Embryonic facial prominence (tissue), 1 donor: ENCODE measurements around the gene PSMD11.
A peak's percentile ranks its signal among the peaks of the same experiment; 100 is the strongest.
"Not testable (repeated sequence)": the region's sequence is repeated elsewhere in the genome, so short reads cannot be mapped to it uniquely, and the experiment has no call there.

Experiments
- DNase-seq: peaks from one replicate; pipeline ENCODE4 v3.0.0-alpha.2; 2016; ENCODE audit errors: extremely low spot score

PSMD11 gene

GRCh38 chr17:32444301-32445073 is at the start of gene PSMD11:
PSMD11 (plus strand) TSS chr17:32444510; CDS start chr17:32444524, 14 bp downstream.
- DNase-seq: peak; percentile 92

- no peak for DNase-seq
Observed at GRCh38 chr17:32396343-32396742, 48.0 kb upstream of the PSMD11 start.

DNA sequence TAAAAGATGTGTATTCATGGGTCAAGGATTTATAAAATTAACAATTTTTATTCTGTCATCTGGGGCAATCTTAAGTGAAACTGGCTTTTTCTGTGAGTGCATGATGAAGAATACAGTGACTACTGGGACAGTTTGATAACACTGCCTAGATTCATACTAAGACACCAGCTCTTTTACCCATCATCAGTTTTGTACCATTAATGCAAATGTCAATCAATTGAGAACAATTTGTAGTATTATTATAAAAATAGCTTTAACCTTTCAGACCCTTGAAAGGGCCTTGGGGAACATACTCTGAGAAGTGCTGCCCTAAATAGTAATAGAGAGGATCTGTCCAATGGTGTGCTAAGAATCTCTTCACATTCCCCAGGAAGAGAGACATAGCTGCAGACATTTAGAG is 45.4 kb upstream of the PSMD11 start:
- DNase-seq: no peak

- DNase-seq: not testable (repeated sequence)
Observed at GRCh38 chr17:32410085-32410484, 34.2 kb upstream of the PSMD11 start.

DNA sequence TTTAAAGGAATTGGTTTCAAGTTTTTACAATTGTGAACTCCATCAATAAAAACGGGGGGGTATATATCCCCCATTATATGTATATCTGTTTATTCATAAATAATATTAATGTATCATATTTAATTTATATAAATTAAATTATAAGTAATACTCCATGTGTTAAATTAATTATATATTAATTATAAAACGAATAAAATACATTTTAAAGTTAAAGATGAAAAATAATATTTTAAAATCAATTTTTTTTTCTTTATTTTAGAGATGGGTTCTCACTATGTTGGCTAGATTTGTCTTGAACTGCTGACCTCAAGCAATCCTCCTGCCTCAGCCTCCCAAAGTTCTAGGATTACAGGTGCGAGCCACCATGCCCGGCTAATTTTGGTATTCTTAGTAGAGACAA is 17.4 kb upstream of the PSMD11 start:
- DNase-seq: no peak

DNA sequence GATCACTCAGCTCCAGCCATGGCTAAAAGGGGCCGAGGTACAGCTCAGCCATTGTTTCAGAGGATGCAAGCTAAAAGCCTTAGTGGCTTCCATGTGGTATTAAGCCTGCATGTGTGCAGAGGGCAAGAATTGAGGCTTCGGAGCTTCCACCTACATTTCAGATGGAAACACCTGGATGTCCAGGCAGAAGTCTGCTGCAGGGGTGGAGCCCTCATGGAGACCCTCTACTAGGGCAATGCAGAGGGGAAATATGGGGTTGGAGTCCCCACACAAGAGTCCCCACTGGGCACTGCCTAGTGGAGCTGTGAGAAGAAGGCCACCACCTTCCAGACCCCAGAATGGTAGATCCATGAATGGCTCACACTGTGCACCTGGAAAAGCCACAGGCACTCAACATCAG is 14.7 kb upstream of the PSMD11 start:
- DNase-seq: no peak

DNA sequence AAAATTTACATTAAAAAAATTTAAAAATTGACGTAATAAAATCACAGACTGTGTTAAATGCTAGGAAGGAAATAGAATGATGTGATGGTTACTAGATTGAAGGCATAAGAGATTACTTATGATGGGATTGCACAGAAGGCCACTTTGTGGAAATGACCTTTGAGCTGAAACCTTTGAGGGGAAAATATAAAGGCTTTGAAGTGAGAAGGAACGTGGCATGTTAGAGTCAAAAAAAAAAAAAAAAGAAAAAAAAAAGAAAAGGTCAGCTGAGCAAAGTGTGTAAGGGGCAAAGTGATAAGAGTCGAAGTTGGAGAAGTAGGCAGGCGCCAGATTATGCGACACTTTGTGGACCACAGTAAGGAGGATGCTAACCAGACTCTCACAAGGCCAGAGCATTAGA is 3.6 kb upstream of the PSMD11 start:
- DNase-seq: no peak

GRCh38 chr17:32441886-32442285 is 2.4 kb upstream of the PSMD11 start:
- no peak for DNase-seq

DNA sequence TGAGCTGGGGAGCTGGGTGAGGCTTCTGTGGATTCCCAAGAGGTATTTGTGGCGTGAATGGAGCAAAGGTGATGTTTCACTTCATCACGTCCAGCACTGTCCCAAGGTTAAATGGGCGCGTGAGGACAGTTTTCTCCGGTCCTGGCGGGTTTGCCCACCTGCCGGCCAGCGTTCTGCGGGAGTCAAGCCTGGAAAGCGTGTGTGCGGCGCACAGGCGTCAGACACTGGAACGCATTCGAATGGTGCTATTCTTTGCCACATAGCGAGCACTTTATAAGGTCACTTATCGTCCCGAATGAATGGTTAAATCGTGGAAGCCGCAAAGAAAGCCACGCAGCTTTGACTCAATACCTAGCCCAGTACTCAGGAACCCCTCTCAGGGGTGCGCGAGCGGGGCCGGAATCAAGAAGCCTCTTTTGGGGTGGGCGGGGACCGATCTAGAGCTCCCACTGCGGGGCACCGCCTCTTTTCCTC is 446 bp upstream of the PSMD11 start:
- DNase-seq: no peak

DNA sequence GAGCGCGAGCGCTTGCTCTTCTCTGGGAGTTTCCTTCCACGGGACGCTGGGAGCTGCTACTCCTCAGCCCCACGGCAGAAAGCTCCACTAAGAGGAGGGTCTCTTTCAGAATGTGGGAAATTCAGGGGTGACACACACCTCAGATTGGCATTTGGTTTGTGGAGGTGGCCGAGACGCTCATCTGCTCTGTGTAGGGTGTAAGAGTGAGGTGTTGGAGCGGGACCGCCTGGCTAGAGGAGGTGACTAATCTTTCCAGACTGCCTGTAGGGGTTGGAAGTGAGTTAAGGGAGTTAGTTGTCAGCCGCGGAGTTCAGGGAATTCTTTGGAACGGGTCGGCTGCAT is 735 bp downstream of the PSMD11 start:
- DNase-seq: no peak

GRCh38 chr17:32445497-32445896 is 1.2 kb downstream of the PSMD11 start:
- no peak for DNase-seq

DNA sequence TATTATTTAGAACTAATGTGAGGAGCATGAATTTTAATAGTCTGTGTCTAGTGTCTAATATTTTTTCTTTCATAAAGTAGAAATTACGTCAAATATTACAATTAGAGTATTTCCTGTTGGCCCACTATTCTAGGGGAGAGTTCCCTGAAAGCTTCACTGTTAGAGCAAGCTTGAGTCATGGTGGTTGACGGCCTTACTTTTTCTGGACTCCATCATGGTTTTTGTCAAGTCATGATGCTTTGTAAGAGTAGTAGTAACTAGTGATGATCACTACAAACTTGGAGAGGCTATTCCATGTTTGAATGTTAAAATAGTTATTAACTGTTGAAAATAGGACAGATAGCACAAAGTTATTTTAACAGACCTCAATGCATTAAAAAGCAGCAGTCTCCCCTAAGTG is 1.7 kb downstream of the PSMD11 start:
- no peak for DNase-seq

- DNase-seq: no peak
Observed at GRCh38 chr17:32446949-32447348, 2.6 kb downstream of the PSMD11 start.

GRCh38 chr17:32449963-32450362 is 5.7 kb downstream of the PSMD11 start:
- no peak for DNase-seq

DNA sequence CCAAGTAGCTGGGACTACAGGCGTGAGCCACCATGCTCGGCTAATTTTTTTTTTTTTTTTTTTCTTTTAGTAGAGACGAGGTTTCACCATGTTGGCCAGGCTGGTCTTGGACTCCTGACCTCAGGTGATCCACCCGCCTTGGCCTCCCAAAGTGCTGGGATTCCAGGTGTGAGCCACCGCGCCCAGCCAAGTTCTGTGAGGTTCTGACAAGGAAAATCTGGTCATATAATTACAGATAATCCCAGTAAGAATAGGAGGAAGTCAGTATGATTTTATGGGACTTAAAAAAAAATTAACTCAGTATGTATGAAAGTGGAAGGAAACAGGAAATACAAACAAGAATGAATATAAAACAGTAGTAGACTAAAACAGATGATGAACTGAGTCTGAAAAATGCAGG is 6.1 kb downstream of the PSMD11 start:
- not testable (repeated sequence) for DNase-seq

DNA sequence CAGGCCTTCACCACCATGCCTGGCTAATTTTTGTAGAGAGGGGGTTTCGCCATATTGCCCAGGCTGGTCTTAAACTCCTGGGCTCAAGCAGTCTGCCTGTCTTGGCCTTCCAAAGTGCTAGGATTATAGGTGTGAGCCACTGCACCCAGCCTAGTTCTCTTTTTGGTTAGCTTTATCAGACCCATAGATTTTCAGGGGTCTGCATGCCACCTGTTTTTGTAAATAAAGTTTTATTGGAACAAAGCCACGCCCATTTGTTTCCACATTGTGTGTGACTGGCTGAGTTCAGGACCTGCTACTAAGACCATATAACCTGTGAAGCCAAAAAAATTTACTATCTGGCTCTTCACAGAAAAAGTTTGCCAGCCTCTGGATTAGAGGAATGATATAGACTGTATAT is 7.6 kb downstream of the PSMD11 start:
- DNase-seq: no peak

DNA sequence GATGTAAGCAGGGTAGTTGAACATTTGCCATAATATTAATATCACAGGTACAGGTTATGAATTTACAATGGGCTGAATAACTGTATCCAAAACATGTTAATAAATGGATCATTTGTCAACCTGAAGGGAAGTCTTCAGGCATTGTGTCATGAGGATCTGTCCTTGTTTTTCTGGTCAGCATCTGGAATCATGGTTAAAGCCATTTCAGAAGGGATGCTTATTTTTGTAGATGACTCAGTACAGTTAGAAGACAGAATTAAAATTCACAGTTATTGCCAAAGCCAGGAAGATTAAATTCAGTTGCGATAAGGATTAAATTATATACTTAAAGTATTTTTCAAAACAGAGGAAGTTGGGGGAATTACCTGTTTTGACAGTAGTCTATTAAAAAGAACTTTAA is 8.0 kb downstream of the PSMD11 start:
- no peak for DNase-seq

DNA sequence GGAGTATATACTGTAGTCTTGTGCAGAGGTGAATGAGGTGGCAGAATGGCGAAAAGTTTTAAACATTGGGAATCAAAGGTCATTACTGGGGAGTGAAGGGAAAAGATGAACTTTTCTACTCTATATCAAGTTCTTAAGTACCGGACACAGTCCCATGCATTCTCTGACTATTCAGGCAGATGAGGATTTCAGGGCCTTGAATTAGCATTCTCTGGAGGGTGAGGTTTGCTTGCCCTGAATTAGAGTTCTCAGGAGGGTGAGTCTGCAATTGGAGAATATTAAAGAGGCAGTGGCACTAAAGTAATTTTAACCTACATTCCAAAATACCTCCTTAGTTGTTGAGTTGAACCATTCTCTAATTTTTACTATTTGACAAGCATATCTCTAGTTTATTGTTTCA is 9.1 kb downstream of the PSMD11 start:
- no peak for DNase-seq

- no peak for DNase-seq
Observed at GRCh38 chr17:32458371-32458770, 14.1 kb downstream of the PSMD11 start.

DNA sequence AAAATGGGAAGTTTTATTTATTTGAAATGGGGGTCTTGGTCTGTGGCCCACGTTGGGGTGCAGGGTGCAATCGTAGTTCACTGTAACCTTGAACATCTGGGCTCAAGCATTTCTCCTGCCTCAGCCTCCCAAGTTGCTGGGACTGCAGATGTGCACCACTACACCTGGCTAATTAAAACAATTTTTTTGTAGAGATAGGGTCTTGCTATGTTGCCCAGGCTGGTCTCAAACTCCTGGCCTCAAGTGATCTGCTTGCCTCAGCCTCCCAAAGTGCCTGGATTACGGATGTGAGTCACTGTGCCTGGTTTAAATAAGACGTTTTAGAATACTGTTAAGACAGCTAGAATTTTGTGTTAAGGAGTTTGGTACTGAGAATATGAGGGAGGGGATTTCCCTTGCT is 15.7 kb downstream of the PSMD11 start:
- DNase-seq: no peak

GRCh38 chr17:32461498-32461852 is 17.2 kb downstream of the PSMD11 start:
- no peak for DNase-seq

DNA sequence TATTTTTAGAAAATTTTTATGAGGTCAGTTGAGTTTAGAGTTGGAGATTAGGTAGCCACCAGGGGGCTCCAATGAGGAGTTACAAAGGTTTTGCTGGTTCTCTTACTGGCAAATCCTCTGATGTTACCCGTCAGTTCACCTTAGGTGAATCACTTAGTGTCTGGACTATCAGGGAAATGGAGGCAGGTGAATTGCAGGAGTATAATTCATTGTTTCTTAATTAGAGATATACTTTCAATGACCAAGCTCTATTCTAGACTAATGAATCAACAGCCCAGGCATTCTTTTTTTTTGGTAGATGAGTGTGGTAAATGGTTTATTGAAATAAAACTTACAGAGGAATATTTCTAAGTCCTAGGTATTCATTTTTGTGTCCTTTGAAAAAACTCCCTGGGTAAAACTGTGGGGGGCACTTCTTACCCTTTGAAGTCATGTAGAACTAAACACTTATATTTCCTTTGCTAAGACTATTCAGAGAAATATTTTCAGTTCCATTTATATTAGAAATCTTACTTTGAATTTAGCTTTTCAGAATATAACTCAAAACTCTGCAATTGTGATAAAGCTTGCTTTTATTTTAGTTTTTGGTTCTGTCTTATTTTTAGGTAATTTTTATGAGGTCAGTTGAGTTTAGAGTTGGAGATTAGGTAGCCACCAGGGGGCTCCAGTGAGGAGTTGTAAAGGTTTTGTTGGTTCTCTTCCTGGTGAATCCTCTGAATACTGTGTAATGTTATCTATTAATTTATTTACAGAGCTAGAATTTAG is 17.7 kb downstream of the PSMD11 start:
- no peak for DNase-seq

DNA sequence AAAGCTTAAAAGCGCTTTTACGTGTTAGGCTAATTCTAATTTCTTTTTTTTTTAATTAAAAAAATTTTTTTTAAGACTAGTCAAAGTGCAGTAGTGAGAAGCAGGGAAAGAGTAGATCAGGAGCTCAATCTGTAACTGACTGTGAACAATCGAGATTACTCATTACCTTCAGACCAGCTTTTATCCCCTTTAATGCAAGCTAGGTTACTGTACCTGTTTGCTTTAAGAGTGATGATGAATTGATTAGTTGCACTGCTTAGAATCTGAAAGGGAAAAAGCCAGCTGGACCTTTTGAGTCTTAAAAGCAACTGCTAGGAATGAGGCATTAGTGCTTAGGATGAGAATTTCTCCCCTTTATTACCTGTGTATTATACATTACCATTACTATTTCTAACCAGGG is 19.0 kb downstream of the PSMD11 start:
- DNase-seq: no peak
